Measurements from ENCODE around the gene TMEM184A. TPM values are rescaled to one million over a fixed set of nuclear protein-coding genes. Genes with fewer than 3 reads are reported as not detected.

TMEM184A gene
- total RNA-seq, 1 donor from 2014 or later: 9.0 TPM

GRCh38 chr7:1558181-1558811, 2.3 kb upstream of the TMEM184A start:
- Histone ChIP-seq H3K27me3 (ENCODE audit: control insufficient read depth, insufficient read depth, low read length) (no peaks in the 10 kb centered on the region), H3K36me3 (ENCODE audit: control insufficient read depth, insufficient read depth, low read length) (peaks cover 2% of the 10 kb centered on the region), H3K4me3 (ENCODE audit: low read depth, low read length) (no peak overlapping the region)
- no peak for FAIRE-seq
- TF ChIP-seq CTCF (IDR thresholded peaks at IDR 0.05; ENCODE audit: insufficient read depth, low read length, severe bottlenecking): peak; percentile 30
- no peak for DNase-seq (ENCODE audit: low read depth)

GRCh38 chr7:1557771-1558170, 1.8 kb upstream of the TMEM184A start:
- no peak for FAIRE-seq
- H3K36me3 ChIP-seq (ENCODE audit: control insufficient read depth, insufficient read depth, low read length): peaks cover 2% of the 10 kb centered on the region
- TF ChIP-seq CTCF (IDR thresholded peaks at IDR 0.05; ENCODE audit: insufficient read depth, low read length, severe bottlenecking): no peak
- no peak overlapping the region for H3K4me3 ChIP-seq (ENCODE audit: low read depth, low read length)
- DNase-seq (ENCODE audit: low read depth): no peak
- H3K27me3 ChIP-seq (ENCODE audit: control insufficient read depth, insufficient read depth, low read length): no peaks in the 10 kb centered on the region

GRCh38 chr7:1557006-1557405, 1.0 kb upstream of the TMEM184A start:
- TF ChIP-seq CTCF (IDR thresholded peaks at IDR 0.05; ENCODE audit: insufficient read depth, low read length, severe bottlenecking): no peak
- no peak for FAIRE-seq

GRCh38 chr7:1555046-1555812, 776 bp downstream of the TMEM184A start:
- Histone ChIP-seq H3K4me3 (ENCODE audit: low read depth, low read length) (peak overlapping the region; percentile 7), H3K36me3 (ENCODE audit: control insufficient read depth, insufficient read depth, low read length) (peaks cover 3% of the 10 kb centered on the region), H3K27me3 (ENCODE audit: control insufficient read depth, insufficient read depth, low read length) (no peaks in the 10 kb centered on the region)
- TF ChIP-seq CTCF (IDR thresholded peaks at IDR 0.05; ENCODE audit: insufficient read depth, low read length, severe bottlenecking): no peak
- peak; percentile 86 for DNase-seq (ENCODE audit: low read depth)
- FAIRE-seq: no peak

More at GRCh38 chr7:1557006-1557405, 1.0 kb upstream of the TMEM184A start:
- peaks cover 2% of the 10 kb centered on the region for H3K36me3 ChIP-seq (ENCODE audit: control insufficient read depth, insufficient read depth, low read length)
- H3K4me3 ChIP-seq (ENCODE audit: low read depth, low read length): no peak overlapping the region
- DNase-seq (ENCODE audit: low read depth): no peak
- H3K27me3 ChIP-seq (ENCODE audit: control insufficient read depth, insufficient read depth, low read length): no peaks in the 10 kb centered on the region

- no peak for TF ChIP-seq CTCF (IDR thresholded peaks at IDR 0.05; ENCODE audit: insufficient read depth, low read length, severe bottlenecking)
- DNase-seq (ENCODE audit: low read depth) (no peak), FAIRE-seq (no peak)
- H3K27me3 ChIP-seq (ENCODE audit: control insufficient read depth, insufficient read depth, low read length): no peaks in the 10 kb centered on the region
- no peak overlapping the region for H3K4me3 ChIP-seq (ENCODE audit: low read depth, low read length)
- H3K36me3 ChIP-seq (ENCODE audit: control insufficient read depth, insufficient read depth, low read length): peaks cover 3% of the 10 kb centered on the region
Measured at GRCh38 chr7:1554333-1555045, 1.5 kb downstream of the TMEM184A start.

Measured in bronchial epithelial cell (primary cell).